ENCODE results near the gene NFATC3. TPM values are rescaled to one million over a fixed set of nuclear protein-coding genes. Genes with fewer than 3 reads are reported as not detected.

NFATC3 gene
- total RNA-seq (2014; rRNA removed; shearing (Covaris generic)) = 29.5 and 31.3 TPM in 2 replicates
- polyA plus RNA-seq (2014; cell fraction: nucleus; rRNA removed) = 20.9 TPM in 2 replicates

DNA sequence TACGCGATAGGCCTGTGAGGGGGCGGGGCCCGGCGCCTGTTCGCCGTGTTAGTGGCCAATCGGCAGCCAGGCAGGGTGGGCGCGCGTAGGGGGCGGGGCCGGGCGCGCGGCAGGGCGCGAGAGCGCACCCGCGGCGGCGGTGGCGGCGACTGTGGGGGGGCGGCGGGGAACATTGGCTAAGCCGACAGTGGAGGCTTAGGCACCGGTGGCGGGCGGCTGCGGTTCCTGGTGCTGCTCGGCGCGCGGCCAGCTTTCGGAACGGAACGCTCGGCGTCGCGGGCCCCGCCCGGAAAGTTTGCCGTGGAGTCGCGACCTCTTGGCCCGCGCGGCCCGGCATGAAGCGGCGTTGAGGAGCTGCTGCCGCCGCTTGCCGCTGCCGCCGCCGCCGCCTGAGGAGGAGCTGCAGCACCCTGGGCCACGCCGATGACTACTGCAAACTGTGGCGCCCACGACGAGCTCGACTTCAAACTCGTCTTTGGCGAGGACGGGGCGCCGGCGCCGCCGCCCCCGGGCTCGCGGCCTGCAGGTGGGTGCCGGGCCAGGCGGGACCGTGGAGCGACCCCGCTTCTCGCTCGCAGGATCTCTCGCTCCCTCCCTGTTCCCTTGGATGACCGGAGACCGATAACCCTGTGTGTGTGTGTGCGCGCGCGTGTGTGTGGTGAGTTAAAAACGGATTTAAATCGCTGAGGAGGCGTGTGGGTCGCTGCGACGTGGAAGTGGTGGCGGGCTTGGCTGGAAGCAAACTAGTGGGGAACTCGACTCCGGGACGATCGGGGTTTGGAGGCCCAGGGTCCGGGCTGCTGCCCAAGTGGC is at the start of gene NFATC3:
Gene NFATC3 (plus strand): TSS at position 112 of the 813 bp plus-strand sequence. CDS start 312 bp downstream, at position 424.
- DNase-seq (ENCODE audit: extremely low read depth, low read depth) = peak; percentile 98

DNA sequence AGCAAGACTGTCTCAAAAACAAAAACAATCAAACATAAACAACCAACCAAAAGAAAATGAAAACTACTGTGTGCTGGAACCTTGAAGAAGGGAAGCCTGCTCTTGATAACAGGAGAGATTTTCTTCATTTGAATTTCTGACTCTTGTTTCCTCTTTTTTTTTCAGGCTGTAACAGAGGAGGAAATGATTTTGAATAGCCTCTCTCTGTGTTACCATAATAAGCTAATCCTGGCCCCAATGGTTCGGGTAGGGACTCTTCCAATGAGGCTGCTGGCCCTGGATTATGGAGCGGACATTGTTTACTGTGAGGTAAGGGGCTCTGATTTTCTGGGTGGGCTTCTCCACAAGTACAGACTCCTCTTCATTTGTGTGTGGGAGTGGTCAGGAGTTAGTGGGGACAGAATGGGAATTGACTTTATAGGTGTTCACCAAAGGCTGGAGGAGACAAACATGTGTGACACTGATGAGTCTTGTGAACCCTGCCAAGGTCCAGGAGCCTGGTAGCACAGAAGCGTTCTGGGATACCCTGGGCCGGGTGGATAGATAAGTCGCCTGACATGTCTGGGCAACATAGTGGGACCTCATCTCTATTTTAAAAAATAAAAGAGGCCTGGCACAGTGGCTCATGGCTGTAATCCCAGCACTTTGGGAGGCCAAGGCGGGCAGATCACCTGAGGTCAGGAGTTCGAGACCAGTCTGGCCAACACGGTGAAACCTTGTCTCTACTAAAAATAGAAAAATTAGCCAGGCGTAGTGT is 47.2 kb upstream of the NFATC3 start:
- no peak for DNase-seq (ENCODE audit: extremely low read depth, low read depth)

DNA sequence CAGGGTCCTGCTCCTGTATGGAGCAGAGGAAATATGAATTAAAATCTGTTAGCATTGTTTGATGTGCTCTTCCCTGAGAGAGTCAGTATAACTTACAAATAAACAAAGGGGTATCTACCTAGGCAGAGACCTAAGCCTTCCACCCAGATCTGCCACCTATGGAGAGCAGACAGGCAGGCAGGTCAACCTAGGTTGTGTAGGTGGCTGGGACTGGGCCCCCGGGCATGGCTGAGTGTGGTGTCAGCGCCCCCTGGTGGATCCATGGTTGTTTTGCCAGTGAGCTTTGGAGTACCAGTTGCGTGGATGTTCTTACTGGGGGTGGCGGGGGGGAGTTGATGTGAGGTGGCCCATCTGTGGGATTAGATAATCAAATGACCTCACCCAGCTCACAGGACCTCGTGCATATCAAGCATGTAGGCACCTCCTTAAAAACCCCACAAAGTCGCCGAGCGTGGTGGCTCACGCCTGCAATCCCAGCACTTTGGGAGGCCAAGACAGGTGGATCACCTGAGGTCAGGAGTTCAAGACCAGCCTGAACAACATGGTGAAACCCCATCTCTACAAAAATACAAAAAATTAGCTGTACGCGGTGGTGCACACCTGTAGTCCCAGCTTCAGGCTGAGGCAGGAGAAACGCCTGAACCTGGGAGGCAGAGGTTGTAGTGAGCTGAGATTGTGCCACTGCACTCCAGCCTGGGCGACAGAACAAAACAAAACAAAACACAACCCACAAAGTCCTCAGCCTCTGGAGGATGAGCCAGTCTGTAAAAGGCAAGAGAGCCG is 44.5 kb upstream of the NFATC3 start:
- DNase-seq (ENCODE audit: extremely low read depth, low read depth) = peak; percentile 76

DNA sequence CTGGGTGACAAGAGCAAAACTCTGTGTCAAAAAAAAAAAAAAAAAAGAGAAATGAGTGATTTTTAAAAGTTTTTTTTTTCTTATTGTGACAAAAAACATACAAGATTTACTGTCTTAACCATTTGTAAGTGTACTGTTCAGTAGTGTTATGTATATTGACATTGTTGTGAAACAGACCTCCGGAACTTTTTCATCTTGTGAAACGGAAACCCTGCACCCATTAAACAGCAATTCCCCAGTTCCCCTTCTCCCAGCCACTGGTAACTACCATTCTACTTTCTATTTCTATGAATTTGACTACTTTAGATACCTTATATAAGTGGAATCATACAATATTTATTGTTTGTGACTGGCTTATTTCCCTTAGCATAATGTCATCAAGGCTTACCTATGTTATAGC is 43.4 kb upstream of the NFATC3 start:
- DNase-seq (ENCODE audit: extremely low read depth, low read depth) = no peak

DNA sequence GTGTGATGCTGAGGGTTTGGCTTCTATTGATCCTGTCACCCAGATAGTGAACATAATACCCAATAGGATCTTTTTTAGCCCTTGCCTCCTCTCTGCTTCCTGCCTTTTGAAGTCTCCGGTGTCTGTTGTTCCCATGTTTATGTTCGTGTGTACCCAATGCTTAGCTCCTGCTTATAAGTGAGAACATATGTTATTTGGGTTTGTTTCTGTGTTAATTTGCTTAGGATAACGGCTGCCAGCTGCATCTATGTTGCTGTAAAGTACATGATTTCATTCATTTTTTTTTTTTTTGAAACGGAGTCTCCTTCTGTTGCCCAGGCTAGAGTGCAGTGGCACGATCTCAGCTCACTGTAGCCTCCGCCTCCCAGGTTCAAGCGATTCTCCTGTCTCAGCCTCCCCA is 39.1 kb upstream of the NFATC3 start:
- no peak for DNase-seq (ENCODE audit: extremely low read depth, low read depth)

DNA sequence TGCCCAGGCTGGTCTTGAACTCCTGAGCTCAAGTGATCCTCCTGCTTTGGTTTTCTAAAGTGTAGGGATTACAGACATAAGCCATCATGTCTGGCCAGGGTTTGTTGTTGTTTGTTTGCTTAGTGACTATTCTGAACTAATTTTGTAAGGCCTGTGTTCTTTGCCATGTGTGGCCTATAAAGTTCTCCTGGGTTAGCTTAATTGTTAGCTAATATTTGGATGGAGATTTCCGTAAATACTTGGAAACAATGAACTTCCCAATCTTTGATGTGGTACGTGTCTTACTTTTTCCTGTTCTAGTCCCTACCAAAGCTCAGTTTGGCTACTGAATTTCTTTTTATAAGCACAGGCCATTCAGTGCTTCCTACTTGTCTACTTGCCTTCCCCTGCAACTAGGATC is 37.2 kb upstream of the NFATC3 start:
- no peak for DNase-seq (ENCODE audit: extremely low read depth, low read depth)

DNA sequence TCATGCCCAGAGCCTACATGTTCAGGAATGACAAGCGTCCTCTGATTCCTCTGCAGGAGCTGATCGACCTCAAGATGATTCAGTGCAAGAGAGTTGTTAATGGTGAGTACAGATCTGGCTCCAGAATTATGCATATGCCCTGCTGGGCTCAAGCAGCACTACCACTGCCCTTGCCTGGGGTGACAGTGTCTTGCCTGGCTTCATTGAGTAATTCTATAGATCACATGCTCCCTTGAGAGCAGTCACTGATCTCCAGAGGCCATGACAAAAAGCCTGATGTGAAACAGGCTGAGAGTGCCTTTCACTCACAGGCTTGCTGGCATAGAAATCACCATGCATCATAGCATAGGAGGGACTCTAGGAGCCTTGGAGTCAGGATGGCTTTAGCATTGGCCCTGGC is 35.7 kb upstream of the NFATC3 start:
- DNase-seq (ENCODE audit: extremely low read depth, low read depth) = no peak

DNA sequence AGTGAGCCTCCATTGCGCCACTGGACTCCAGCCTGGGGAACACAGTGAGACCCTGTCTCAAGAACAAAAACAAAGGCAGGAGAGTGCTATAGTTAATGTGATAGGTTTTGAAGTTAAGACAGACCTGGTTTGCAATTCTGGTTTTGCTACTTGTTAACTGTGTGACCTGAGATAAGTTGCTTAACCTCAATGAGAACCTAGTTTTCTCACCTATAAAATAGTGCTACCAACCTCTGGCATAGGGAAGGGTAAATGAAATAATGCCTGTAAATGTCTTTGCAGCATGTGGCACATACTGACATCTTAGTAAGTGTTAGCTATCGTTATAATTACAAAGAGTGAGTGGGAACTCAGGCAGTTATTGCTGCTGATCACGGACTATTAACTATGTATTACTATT is 29.8 kb upstream of the NFATC3 start:
- no peak for DNase-seq (ENCODE audit: extremely low read depth, low read depth)

DNA sequence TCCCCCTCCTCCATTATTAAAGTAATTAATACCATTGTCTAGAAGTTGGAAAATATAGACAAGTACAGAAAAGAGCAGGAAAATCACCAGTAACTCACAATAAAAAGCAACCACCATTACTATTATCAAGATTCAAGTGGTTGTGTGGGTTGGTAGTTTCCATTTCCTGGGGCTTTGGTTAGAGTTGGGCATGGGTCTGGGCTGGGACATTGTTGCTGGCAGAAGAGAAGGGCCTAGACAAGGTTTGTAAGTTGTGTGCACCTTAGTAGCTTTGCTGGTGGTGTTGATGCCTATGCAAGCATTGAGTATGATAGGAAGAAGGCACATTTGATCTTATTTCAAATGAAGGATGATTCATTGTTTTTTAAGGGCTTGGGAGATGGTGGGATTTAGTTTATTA is 25.4 kb upstream of the NFATC3 start:
- no peak for DNase-seq (ENCODE audit: extremely low read depth, low read depth)

DNA sequence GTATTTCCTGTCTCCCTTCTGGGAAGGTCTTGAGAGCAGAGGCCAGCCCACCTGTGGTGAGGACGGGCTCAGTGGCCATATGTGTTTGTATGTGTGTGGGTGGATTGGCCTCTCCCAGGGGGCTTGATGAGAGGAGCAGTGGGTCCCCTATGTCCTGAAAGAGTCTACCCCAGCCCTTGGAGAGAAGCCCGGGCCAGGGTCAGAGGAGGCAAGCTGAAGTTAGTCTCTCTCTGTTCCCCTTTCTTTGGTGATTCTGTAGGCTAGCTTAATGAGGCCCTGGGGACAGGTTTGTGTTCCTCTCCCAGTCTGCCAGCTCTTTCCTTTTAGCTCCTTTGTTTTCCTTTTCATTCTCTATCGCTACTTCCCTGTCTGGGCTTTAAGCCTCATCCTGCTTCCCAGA is 23.8 kb upstream of the NFATC3 start:
- DNase-seq (ENCODE audit: extremely low read depth, low read depth) = no peak

DNA sequence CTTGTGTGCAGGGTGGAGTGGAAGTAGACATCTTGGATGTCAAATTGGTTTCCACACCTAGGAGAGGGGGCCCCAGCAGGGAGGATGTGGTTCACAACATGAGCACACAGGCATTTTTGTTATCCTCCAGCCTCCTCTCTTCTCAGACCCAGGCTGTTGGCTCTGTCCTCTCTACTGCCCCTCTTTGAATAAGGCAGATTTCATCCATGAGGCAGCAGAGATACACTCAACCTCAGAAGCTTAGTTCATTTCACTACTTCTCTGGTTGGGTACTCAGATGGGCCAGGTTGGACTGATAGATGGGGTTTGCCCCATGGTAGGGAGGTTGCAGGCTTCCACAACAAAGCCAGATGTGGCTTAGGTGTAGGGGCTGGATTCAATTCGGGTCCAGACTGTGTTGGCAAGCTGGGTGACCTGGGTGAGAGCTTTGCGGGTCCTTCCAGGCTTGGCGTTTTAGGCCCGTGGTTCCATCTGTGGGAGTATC is 22.2 kb upstream of the NFATC3 start:
- no peak for DNase-seq (ENCODE audit: extremely low read depth, low read depth)

DNA sequence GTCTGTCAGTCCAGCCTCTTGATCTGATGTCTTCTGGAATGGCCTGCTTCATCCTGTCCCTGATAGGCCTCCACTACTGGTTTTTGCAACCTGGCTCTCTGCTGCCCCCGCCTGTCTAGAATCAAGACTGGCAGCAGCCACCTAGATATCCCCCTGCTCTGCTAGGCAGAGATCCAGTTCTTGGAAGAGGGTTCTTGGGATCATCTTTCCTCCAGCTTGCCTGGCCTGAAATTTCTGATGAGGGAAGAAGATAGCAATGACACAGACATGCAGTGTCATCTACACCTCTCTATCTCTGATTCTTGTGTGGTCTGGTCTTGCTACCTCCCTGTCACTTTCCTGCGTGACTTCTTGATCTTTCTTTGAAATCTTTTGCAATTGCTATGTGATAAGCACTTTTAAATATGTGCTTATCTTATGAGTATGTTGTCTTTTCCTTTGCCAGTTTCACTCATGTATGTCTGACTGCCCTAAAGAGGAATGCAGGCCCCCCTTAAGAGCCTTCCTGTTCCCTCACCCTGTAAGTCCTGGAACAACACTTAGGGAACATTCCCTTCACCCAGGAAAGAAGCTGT is 20.3 kb upstream of the NFATC3 start:
- DNase-seq (ENCODE audit: extremely low read depth, low read depth) = peak; percentile 61

DNA sequence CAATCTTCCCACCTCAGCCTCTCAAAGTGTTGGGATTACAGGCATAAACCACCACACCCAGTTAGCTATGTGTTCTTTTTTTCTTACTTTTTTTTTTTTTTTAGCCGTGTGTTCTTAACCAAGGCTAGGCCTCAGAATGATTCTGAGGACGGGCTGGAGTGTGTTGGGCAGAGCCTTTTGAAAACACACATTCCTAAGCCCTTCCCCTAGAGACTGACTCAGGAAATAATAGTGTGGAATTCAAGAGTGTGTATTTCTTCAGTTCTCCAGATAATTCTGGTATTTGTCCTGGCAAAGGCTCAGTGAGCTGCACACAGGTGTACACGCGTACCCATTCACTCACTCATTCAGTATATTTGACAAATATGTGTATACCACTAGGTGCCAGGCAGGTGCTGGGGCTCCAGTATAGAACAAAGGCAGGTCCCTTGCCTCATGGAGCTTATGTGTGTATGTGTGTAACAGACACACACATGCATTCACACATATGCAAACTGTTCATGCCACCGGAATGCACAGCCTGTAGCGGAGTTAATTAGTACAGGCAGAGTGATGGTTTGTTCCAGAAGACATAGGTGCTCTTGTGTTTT is 19.4 kb upstream of the NFATC3 start:
- DNase-seq (ENCODE audit: extremely low read depth, low read depth) = no peak

DNA sequence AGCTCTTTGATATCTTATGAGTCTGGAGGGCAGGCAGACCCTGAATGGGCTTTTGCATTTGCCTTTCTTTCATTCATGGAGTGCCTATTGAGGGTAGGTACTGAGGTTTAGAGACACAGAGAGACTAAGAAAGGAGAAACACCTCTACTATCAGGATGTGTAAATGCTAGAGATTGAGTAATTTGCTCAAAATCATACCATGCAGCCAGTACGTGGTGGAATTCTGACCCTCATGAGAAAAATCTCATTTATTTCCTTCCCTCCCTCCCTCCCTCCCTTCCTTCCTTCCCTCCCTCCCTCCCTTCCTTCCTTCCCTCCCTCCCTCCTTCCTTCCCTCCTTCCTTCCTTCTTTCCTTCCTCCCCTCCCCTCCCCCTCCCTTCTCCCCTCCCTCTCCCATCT is 18.4 kb upstream of the NFATC3 start:
- DNase-seq (ENCODE audit: extremely low read depth, low read depth) = no peak

DNA sequence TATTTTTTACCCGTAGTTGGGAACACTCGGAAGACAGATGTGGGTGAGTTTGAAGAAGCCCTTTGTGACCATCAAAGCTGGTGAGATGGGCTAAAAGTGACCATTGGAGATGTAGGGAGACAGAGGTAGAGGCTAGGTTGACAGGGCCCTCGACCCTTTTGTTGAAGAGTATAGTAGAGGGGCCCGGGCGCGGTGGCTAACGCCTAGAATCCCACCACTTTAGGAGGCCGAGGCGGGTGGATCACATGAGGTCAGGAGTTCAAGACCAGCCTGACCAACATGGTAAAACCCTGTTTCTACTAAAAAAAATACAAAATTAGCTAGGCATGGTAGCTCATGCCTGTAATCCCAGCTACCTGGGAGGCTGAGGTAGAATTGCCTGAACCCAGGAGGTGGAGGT is 16.2 kb upstream of the NFATC3 start:
- no peak for DNase-seq (ENCODE audit: extremely low read depth, low read depth)

DNA sequence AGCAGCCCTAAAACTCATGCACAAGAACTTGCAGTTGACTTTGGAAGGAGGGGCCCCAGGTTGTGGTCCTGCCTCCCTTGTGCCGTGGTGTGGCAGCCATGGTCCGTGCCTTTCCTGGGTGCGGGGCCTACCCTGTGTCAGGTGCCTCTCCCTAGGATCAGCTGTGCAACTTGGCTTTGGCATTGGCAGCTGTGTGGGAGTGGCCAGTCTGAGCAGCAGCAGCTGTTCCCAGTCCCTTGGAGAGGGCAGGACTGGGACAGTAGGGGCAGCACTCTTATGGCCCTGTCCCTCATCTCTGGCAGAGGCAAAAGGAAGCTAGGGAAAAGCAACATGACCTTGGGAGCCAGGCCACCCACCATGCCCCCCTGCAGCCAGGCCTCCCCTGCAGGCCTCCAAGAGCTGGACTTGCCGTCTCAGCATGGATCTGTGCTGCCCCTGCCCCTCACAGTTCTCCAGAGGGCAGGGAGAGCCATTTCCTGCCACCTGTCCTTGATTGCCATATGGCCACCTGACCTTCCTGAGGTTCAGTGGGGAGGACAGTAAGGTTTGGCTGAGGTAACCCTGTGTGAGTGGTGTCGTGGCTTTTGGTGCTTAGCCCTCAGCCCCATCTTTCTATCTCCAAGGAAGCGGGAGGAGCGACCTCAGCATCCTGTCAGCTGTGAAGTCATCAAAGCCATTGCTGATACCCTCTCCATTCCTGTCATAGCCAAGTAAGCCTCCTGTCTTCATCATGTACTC is 15.5 kb upstream of the NFATC3 start:
- no peak for DNase-seq (ENCODE audit: extremely low read depth, low read depth)

DNA sequence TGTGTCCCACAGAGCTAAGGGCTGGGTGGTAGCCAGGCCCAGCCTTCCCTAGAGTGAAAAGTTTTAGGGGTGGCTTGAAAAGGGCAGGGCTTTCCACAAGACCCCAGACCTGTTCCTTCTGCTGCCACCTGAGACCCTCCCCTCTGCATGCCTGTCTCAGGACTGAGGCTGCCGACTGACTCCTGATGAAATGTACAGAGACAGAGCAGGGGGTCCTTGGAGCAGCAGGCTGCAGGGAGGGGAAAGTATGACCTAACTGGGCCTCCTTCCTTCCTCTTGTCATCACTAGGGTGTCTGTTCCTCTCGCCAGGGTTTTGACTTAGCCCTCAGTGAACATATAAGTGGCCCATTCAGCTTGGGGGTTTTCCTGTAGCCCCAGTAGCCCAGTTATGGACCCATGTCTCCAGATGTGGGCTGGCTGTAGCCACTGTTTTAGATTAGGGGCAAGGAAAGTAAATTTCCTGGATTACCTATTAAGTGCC is 14.9 kb upstream of the NFATC3 start:
- no peak for DNase-seq (ENCODE audit: extremely low read depth, low read depth)

DNA sequence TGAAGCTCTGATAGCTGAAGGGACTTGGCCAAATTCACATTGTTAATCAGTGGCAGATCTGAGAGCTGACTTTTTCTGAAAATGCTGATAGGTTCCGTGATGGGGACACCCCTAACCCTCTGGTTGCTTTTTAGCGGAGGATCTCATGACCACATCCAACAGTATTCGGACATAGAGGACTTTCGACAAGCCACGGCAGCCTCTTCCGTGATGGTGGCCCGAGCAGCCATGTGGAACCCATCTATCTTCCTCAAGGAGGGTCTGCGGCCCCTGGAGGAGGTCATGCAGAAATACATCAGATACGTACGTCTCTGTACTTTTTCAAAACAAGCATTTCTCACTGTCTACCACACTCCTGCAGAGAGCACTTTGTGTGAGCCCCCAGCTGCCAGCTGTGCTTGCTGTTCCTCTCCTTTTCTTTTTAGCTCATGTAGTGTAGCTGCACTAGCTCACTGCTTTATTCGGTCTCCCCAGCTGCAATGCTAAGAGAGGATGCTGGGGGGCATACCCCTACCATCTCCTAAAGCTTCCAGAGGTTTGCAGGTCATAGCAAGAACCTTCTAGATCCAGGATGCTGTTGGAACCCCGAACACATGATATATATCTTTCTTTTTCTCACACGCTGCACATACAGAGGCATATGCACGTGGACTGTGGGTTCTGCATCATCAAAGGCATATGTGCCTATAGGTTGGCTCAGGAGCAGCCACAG is 14.2 kb upstream of the NFATC3 start:
- no peak for DNase-seq (ENCODE audit: extremely low read depth, low read depth)

DNA sequence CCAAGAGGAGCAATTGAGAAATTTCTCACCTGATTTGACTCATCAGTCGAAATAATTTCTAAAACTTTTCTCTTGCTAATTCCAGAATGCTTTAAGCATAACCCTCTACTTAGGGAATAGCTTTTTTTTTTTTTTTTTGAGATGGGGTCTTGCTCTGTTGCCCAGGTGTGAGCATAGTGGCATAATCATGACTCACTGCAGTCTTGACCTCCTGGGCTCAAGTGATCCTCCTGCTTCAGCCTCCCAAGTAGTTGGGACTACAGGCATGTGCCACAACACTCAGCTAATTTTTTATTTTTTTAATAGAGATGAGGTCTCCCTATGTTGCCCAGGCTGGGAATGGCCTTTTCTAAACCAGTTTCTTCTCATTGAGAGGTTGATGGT is 13.7 kb upstream of the NFATC3 start:
- no peak for DNase-seq (ENCODE audit: extremely low read depth, low read depth)

Data from NCI-H460 (cell line).